HG02642 (cell line): ENCODE results near the gene WASHC2C.
"Not testable (repeated sequence)": the region's sequence is repeated elsewhere in the genome, so short reads cannot be mapped to it uniquely, and the experiment has no call there.

Experiments used
- ATAC-seq: cut with Tn5 transposase; IDR thresholded peaks from one replicate; pipeline ENCODE4 v1.9.1; 2021; ENCODE audit warnings: mild to moderate bottlenecking; ENCODE audit not compliant: unreplicated experiment, poor library complexity

WASHC2C gene

GRCh38 chr10:45757661-45758396 lies 30.8 kb downstream of the WASHC2C start:
- not testable (repeated sequence) for ATAC-seq

- ATAC-seq = peak; percentile 66
Measured at GRCh38 chr10:45761622-45762021, 34.6 kb downstream of the WASHC2C start.

DNA sequence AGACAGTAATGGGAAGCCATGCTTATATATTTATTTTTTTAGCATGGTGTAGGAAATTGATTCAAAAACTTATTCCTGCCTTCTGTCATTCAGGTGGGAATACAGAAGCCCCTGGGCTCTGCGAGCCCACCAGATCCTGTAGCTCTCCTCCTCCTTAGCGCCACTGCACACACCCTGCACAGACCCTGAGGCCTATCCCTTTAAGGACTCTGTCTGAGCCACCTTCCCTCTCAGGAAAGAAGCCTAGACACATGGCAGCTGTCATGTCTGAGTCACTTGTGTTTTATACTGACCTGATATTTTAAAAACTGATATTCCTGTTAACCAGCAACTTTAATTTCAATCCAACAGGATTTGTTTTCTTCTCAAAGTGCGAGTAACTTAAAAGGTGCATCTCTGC lies 36.0 kb downstream of the WASHC2C start:
- ATAC-seq = not testable (repeated sequence)

DNA sequence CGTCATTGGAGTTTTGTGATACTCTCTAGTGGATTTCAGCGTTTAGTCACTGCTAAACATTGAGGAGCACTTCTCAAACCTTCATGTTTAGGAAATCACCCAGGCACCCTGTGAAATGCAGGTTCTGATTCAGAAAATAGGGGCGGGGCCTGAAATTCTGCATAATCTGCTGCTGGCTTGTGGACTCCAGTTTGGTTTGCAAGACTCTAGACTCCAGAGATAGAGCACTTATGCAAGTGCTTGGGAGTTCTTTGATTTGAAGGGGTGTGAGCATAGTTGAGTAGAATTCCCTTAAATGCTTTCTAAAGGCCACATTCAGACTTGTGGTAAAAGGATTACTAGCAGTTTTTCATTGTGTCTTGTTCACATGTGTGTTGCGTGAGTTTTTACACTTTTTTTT lies 41.3 kb downstream of the WASHC2C start:
- ATAC-seq = not testable (repeated sequence)

DNA sequence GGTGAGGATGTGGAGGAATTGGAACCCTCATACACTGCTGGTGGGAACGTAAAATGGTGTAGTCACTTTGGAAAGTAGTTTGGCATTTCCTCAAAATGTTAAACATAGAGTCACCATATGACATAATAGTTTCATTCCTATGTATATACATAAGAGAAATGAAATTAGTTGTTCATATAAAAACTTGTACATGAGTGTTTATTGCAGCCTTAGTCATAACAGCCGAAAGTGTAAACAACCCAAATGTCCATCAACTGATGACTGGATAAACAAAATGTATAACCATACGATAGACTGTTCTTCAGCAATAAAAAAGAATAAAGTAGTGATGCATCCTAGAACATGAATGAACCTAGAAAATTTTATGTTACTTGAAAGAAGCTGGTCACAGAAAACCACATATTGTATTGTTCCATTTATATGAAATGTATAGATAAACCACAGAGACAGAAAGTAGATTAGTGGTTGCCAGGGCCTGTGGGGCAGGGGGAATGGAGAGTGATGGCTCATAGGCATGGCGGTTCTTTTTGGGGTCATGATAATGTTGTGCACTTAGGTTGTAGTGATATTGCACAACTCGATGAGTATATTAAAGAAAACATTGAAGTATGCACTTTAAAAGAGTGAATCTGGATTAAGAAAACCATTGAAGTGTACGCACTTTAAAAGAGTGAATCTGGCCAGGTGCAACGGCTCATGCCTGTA lies 44.8 kb downstream of the WASHC2C start:
- not testable (repeated sequence) for ATAC-seq

- not testable (repeated sequence) for ATAC-seq
Measured at GRCh38 chr10:45786217-45786616, 59.2 kb downstream of the WASHC2C start.

DNA sequence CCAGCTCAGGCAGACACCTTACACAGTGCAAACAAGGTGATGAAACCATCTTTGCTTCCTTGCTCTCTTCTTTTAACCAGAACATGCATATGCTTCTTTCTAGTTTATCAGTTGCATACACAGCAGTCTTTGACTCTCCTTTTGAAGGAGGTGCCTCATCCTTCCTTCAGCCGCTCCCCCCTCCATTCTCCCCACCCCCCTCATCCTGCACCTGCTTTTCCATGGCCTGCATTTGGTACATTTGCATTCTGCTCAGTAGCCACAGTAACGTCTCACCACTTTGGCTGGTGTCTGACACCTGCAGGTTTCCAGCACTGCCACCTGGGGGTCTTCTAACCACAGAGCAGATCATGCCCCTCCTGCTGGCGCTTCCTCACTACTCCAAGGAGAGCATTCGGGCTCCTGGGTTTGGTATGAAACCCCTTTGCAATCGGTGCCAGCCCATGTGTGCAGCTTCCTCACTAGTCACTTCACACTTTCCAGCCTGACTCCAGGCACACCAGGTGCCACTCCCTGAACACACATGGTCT lies 60.2 kb downstream of the WASHC2C start:
- not testable (repeated sequence) for ATAC-seq

DNA sequence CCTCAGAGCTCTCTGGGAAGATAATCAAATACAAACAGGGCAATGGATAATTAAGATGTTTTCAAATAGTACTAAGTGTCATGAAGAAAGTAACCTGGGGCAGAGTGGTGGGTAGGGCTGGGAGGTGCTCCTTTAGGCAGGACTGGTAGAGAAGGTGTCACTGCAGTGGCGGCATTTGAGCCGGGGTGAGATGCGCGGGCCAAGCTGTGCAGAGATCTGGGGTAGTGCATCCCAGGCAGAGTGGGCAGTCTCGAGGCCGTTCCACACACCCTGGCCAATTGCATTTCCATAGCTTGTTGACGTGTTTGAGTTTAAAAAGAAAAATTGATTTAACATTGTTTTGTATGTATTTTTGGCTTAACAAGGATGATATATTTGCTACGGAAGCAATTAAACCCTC lies 62.9 kb downstream of the WASHC2C start:
- not testable (repeated sequence) for ATAC-seq

DNA sequence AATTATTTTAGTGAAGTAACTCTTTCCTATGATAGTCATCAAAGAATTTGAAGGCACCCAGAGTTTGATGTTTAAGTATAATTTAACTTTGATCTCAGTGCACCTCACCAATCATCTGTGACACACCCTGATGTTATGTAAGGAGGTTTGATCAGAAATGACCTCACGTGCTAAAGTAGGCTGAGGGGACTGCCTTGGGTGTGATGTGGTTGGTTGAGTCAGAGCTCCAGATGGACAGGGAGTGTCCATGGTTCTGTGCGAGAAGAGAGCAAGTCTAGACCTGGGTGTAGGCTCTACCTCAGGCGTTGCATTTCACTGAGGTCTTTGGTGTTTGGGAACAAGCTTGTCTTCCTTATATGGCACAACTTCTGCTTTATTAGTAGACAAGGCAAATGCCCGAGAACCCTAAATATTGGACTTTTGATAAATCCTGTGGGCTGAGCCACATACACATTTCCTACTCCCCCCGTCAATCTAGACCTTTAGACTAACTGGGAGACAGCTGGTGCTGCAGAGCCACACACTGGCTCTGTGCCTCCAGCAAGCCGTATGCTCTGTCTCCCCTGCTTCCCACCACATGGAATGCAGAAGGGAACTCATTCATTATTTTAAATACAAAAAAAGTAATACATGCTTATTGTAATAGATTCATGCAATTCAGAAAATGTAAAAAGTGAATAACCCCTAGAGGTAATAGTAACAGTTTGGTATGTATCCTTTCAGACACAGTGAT lies 63.8 kb downstream of the WASHC2C start:
- ATAC-seq = not testable (repeated sequence)

DNA sequence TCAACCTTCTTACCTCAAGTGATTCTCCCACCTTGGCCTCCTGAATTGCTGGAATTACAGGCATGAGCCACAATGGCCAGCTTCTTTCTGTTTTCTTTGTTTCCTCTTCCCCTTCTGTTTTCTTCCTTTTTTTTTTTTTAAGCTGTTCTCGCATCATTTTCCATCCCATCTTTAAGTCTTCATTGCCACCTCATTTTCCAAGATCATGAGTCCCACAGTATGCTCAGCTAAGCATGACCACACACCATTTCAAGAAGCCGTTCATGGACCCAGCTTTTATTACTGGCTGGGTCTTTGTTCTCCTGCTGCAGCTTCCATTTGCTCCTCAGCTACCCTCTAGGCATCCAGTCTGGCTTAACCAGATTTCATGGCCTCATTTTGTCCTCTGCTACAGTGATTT lies 67.7 kb downstream of the WASHC2C start:
- not testable (repeated sequence) for ATAC-seq

GRCh38 chr10:45803060-45804010 lies 76.3 kb downstream of the WASHC2C start:
- ATAC-seq = not testable (repeated sequence)

- ATAC-seq = not testable (repeated sequence)
Measured at GRCh38 chr10:45804996-45805395, 77.9 kb downstream of the WASHC2C start.

- no peak for ATAC-seq
Measured at GRCh38 chr10:45809837-45810236, 82.8 kb downstream of the WASHC2C start.

DNA sequence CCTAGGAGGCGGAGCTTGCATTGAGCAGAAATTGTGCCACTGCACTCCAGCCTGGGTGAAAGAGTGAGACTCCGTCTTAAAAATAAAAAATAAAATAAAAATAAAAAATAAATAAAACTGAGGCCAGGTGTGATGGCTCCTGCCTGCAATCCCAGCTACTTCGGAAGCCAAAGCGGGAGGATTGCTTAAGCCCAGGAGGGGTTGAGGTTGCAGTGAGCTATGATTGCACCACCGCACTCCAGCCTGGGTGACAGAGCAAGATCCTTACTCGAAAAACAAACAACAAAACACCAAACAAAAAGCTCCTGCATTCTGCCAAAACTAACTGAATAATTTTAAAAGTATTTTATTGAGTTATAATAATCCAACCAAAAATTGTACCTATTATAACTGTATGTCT lies 84.0 kb downstream of the WASHC2C start:
- ATAC-seq = no peak

DNA sequence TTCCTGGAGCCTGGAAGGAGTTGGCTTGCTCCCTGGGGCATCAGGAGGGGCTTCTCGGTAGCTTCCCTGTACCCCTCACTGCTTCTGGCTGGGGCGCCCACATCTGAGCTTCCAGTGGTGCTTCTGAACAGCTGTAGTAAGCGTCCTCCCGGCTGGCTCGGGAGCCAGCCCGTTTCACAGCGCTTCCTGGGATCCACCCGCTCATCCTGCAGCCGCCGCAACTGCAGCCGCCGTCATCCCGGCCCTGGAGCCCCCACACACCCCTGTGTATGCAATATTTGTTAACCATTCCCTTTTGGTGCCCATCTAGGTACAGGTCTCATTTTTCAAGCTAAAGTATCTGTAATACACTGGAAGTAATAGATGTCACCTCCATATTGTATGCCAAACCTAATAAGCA lies 85.9 kb downstream of the WASHC2C start:
- not testable (repeated sequence) for ATAC-seq

DNA sequence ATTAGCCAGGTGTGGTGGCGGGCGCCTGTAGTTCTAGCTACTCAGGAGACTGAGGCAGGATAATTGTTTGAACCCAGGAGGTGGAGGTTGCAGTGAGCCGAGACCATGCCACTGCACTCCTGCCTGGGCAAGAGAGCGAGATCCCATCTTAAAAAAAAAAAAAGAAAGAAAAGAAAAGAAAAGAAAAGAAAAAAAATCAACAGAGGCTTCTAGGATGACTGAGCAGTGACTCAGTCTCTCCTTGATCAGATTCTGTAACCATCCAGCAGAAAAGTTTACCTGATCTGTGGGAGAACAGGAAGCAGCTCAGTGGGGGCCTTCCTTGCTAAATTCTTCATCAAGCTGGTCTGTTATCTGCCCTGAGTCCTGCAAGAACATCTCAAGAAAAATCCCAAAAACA lies 87.1 kb downstream of the WASHC2C start:
- ATAC-seq = not testable (repeated sequence)

DNA sequence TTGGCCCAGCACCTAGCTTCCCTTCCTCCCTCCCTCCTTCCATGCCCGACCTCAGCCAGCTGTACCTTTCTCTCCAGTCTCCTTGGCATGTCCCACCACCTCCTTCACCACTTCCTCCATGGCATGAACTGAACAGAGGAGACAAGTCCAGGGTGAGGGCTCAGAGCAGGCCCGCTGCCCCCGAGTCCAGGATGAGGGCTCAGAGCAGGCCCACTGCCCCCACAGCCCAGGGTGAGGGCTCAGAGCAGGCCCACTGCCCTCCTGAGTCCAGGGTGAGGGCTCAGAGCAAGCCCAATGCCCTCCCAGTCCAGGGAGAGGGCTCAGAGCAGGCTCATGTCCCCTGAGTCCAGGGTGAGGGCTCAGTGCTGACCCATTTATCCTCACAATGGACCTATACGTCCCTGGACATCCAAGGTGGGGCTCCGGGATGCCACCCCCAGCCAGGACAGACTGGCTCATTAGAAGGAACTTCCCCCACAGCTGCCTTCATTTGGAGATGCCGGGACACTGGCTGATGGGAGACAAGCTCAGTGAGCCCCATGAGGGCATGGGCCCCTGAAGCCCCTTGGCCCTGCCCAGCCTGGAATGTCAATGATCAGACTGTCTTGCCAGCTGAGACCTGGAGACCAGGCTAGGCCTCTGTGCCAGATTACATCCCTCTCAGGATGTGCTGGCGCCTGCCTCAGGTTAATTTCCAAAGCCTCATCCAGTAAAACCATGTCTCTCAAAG lies 90.2 kb downstream of the WASHC2C start:
- ATAC-seq = no peak

DNA sequence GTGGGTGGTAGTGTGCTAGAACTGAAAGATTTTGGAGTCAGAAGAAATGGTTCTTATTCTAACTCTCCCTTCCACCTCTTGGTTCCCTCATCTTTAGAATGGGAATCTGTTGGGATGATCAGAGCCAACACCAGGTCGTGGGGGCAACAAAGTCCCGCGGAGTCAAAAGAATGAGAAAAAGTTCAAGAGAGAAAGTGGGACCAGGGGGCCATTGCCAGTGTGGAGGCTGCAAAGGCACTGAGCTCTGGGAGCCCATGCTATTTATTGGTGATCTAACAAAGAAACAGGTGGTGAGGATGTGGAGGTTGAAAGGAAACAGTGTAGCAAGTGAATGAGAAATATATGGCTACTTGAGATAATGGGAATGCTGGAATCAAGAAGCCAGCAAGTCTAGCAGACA lies 90.8 kb downstream of the WASHC2C start:
- no peak for ATAC-seq

GRCh38 chr10:45819552-45819951 lies 92.5 kb downstream of the WASHC2C start:
- no peak for ATAC-seq
